ENCODE measurements around the gene IL1RAPL2.
"Not testable (repeated sequence)": the region's sequence is repeated elsewhere in the genome, so short reads cannot be mapped to it uniquely, and the experiment has no call there.

The IL1RAPL2 gene

GRCh38 chrX:104854790-104855340 lies 288.9 kb downstream of the IL1RAPL2 start:
- no peak for DNase-seq (ENCODE audit: low read depth)

- no peak for DNase-seq (ENCODE audit: low read depth)
Measured at GRCh38 chrX:104863466-104863865, 297.5 kb downstream of the IL1RAPL2 start.

DNA sequence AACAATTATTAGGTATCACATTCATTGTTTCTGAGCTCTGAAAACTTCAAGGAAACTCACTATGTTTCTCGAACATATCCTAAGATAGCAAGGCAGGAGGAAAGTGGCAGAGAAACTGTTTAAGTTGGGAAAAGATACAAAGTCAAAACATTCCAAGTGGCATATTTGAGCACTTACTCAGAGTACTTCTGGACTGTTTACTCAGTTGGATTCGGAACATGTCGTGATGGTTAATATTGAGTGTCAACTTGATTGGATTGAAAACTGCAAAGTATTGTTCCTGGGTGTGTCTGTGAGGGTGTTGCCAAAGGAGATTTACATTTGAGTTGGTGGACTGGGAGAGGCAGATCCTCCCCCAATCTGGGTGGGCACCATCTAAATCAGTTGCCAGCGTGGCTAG lies 298.3 kb downstream of the IL1RAPL2 start:
- no peak for DNase-seq (ENCODE audit: low read depth)

- DNase-seq (ENCODE audit: low read depth): no peak
Measured at GRCh38 chrX:104877504-104877903, 311.5 kb downstream of the IL1RAPL2 start.

DNA sequence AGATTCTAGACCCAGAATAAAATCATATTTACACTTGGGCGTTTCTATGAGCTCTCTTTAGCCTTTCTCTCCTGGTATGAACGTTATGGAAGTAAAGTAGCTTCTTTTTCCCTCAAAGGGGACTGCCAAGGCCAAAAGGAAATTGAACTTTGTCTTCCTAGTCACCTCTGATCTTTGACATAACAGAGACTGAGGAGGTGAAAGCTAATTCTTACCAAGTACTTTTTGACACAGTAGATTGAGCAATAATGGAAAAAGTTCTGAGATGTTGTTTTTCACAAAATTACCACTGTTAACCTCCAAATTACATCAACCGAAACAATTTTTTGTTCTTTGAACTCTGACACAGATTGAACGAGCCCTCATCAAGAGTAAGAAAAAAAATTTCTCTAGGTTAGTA lies 336.1 kb downstream of the IL1RAPL2 start:
- no peak for DNase-seq (ENCODE audit: low read depth)

GRCh38 chrX:104909694-104910093 lies 343.7 kb downstream of the IL1RAPL2 start:
- not testable (repeated sequence) for DNase-seq (ENCODE audit: low read depth)

GRCh38 chrX:104913348-104913747 lies 347.3 kb downstream of the IL1RAPL2 start:
- DNase-seq (ENCODE audit: low read depth): no peak

DNA sequence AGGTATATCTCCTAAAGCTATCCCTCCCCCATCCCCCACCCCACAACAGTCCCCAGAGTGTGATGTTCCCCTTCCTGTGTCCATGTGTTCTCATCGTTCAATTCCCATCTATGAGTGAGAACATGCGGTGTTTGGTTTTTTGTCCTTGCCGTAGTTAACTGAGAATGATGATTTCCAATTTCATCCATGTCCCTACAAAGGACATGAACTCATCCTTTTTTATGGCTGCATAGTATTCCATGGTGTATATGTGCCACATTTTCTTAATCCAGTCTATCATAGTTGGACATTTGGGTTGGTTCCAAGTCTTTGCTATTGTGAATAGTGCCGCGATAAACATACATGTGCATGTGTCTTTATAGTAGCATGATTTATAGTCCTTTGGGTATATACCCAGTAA lies 348.7 kb downstream of the IL1RAPL2 start:
- not testable (repeated sequence) for DNase-seq (ENCODE audit: low read depth)

DNA sequence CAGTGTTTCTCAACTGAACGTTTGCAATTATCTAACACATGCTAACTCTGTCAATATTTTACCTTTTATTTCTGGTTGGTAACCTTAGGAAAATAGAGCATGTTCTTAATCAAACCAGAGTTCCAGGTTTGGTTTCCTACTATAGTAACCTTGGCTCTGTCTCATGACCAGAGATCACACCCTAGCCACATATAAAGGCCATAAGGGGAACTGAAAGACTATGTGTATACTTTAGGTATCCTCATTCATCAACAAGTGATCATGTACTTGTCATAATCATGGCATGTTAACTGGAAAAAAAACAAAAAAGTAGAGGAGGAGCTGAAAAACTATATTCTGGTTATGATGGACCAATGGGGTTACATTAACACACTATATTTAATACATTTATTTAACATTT lies 352.1 kb downstream of the IL1RAPL2 start:
- DNase-seq (ENCODE audit: low read depth): no peak

GRCh38 chrX:104921584-104922205 lies 355.7 kb downstream of the IL1RAPL2 start:
- DNase-seq (ENCODE audit: low read depth): no peak

DNA sequence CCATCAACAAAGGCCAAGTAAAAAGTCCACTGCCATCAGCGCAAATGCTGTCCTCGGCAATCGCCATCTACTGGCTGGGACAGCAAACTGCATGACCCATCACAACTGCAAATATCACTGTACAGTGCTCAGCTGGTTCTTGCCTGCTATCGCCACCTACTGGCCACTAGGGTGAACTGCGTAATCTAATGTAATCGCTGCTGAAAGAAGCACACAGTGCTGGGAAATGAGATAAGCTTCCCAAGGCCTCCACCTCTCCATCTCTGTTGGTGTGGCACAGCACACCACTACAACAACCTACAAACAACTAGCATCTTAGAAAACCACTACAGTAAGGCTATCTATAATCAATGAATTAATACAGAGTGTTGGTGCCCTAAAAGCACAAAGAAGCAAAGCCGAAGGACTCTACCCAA lies 356.2 kb downstream of the IL1RAPL2 start:
- DNase-seq (ENCODE audit: low read depth): no peak

DNA sequence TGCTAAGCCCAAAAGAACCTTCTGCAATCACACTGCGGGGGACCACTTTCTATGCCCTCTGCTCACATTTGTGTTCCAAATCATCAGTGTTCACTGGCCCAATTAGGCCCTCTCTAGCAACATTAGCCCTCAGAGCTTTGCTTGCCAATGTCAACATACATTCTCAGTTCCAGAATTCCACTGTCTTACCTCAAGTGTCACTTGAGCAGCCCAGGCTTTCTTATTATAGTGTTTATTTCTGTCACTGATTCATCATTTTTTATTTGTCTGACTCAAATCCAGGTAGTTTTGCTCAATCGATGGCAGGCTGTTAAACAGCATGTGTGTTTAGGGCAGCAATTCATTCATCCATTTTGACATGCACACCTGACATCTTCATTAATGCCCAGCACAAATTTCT lies 363.3 kb downstream of the IL1RAPL2 start:
- DNase-seq (ENCODE audit: low read depth): no peak

DNA sequence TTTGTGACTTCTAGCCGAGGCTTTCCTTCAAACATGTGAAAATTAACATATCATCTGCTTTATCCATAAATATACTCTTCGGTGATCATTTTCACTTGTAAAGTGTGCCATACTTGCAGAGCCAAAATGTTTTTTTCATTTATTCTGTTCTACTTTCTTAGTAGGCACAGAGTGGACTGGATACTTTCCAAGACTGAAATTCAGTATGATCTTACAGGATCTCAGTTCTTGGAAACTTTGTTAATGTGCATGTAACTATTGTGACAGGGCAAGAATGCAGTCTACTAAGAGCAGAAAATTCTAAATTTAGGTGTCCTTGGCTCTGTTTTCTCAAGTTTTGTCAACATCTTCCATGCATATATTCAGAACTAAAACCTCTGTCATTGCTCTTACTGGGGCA lies 369.6 kb downstream of the IL1RAPL2 start:
- DNase-seq (ENCODE audit: low read depth): no peak

- DNase-seq (ENCODE audit: low read depth): no peak
Measured at GRCh38 chrX:104953251-104953650, 387.3 kb downstream of the IL1RAPL2 start.

DNA sequence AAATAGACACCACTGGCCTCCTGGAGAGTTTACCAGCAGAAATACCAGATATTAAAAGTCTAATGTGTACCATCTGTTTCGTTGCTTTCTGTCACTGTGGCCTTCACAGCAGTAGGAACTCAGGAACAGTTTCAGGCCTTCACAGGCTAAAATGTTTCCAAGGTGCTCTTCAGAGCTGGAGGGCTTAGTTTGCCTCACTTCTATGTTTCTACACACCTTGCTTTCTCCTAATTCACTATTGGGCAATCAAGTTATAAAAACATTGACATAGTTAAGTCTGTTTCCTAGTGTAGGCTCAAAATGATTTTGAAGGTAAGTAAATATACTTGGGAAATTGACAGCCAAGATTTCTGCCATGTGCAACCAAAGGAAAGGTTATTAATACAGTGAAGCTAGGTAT lies 395.9 kb downstream of the IL1RAPL2 start:
- no peak for DNase-seq (ENCODE audit: low read depth)

GRCh38 chrX:104968241-104968640 lies 402.2 kb downstream of the IL1RAPL2 start:
- no peak for DNase-seq (ENCODE audit: low read depth)

DNA sequence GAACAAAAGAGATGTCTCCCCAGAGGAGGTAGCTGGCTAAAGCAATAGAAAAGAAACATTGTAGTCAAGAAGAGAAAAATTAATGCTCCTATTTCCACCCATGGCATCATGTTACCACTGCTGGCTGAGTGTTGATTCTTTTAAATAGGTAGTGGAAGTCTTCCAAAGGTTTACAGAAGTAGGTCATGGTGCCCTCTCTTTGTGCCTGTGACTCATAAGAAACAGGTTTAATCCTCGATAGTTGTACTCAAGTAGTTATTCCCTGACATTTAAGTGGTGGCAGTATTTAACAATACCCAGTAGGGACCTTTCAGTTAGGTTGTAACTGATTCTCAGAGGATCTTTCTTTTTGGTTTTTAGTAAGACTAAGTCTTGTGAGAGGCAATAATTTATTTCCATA lies 406.7 kb downstream of the IL1RAPL2 start:
- DNase-seq (ENCODE audit: low read depth): no peak

DNA sequence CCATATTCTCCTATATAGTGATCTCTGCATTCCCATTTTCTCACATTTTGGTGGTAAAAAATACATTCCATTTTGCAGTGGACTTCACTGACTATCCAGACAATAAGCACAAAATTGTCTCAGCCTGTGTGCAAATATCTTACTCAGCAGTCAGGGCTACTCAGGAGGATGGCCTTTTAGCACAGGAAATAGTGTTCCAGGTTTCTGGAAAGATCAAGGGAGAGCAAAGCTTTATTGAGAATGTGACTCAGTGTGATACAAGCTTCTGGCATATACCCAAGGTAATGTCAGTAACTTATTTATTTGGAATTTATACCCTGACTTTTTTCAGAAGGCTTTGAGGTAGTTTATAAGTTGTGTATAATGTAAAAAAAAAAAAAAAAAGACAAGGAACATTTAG lies 421.1 kb downstream of the IL1RAPL2 start:
- DNase-seq (ENCODE audit: low read depth): no peak

DNA sequence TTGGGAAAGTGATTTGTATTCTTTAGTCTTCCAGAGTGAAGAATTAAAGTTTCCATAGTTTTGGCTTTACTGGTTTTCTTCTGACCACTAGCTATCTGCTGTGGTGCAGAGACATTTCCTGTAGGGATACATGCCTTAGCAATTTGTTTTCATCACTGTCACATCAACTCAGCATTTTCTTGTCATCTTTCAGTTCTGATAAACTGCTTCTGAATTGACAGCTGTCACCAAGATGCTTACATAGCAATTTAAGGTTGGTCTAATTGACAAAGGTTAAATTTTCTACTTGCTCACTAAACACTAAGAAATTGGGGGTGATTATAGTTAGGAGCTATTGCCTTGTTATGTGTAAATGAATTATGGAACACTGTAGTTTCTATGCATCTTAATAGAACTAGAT lies 422.0 kb downstream of the IL1RAPL2 start:
- DNase-seq (ENCODE audit: low read depth): no peak

DNA sequence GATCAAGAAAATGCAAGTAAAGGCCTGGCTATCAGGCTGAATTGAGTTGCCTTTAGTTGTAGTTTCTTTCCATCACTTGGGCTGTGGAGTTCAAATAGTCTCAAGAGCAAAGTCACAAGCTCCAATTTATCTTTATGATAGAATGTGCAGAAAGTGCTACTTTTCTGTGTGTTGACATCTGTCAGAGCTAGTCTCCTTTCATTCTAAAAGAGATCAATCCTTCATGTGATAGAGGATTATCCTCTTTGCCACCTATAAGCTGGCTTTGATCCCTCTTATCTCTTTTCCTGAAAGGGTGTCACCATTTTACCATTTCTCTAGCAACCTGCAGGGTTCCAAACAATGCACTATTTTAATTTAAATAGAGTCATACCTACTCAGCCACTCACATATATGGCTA lies 429.5 kb downstream of the IL1RAPL2 start:
- no peak for DNase-seq (ENCODE audit: low read depth)

DNA sequence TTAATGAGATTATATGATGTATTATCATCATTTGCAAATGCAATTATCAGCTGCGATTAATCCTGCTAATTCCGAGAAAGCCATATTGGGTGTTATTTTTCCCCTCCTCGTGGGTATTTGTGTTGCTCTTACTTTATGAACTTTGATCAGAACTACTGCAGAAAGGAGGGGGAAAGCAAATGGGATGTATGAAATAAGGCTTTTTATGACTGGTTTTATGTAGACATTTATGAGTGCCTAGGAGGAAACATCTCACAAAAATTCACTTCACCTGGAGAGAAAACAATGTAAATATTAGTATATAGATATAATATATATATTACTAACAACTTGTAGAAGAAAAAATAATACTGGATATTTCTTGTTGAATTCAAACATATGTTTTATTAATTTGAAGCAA lies 440.1 kb downstream of the IL1RAPL2 start:
- DNase-seq (ENCODE audit: low read depth): no peak

DNA sequence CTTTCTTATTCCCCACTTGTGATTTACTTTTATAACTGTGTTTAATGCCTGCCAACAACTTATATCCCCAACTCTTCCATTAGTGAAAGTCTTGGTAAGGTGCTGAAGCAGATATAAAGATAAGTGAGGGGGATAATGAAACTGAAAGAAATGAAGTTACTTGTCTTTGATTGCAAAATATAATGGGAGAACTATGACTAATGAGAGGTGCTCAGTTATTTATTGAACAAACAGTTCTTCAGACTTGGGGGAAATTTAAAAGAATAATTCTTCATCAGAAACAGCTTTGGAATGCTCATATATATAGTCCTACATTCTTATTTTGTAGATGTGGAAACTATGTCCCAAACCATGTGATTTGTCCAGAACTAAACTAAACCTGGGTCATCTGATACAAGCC lies 441.0 kb downstream of the IL1RAPL2 start:
- no peak for DNase-seq (ENCODE audit: low read depth)

GRCh38 chrX:105013719-105014118 lies 447.7 kb downstream of the IL1RAPL2 start:
- no peak for DNase-seq (ENCODE audit: low read depth)

DNA sequence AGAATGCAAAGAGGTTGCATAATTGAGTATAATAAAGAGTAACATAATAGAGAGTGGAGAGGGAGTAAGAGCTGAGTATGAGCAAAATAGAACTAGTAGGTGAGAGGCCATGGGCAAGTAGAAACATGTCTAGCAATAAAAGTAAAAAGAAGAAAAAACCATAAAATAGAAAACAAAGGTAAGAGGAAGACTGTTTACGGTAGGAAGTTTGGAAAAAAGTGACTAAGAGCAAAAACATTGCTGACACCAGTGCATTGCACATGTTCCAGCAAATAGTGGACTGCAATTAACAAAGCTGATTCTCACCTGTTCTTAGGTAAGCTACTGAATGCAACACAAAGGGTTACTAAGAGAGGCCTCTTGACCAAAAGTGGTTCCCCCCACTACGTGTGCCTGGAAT lies 451.6 kb downstream of the IL1RAPL2 start:
- DNase-seq (ENCODE audit: low read depth): no peak

Measured in stimulated activated CD8-positive, alpha-beta memory T cell treated with anti-CD3 and anti-CD28 coated beads, Interleukin-12 subunit alpha, Interleukin-12 subunit beta, amount 100 ng/mL, for 4 hours (primary cell).